Colon (tissue), 2 donors: ENCODE measurements around the gene SCARB1.

Source experiments
- FAIRE-seq: peaks from 2 replicates; lab custom pipeline; 2012; peaks lifted over from hg19 to GRCh38; lab: Jason Lieb, UNC
- donor health status: control.
- donor health status: control.

SCARB1 gene

DNA sequence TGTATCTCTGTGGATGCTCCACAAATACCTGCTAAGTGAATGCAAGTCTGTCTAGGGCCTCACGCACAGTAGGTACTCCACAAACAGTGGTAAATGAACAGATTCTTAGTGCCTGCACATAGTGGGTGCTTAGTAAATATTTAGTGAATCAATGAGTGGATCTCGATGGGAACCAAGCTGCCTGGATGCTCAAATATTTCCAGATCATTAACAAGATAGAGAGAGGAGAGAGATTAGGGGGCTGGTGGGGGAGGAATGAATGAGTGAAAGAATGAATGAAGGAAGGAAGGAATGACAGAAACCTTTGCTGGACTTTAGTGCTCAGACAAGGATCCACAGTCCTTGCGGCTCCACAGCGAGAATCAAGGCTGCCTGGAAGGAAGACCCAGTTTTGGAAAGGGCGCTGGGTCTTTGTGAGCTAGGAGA is 118.2 kb downstream of the SCARB1 start:
- FAIRE-seq: no peak

DNA sequence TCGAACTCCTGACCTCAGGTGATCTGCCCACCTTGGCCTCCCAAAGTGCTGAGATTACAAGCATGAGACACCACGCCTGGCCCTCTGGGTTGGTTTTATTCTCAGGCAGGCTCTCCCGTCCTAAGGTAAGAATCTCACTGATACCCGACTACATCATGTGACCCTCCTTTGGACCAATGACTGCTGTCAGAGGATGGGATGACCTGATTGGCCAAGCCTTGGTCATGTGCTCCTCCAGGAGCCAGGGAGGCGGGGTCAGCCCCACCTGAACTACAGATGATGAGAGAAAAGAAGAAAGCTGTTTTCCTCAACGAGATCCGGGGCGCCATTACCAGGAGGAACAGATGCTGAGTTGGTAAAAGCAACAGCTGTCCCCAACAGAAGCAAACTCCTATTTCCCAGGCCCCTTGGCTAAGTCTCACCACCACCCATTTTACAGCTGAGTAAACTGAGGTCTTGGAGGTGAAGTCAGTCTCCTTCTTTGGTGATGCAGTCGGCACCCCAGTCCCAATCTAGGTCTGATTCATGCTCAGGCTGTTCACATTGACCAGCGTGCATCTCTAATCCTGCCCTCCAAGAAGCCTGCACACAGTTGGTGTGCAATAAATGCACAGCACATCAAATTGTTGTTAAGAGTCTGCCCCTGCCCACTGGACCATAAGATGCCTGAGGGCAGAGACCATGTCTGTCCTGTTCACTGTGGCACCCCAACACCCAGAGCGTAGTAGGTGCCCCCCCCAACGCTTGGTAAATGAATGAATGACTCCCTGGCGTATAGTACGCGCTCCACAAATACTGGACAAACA is 118.8 kb downstream of the SCARB1 start:
- no peak for FAIRE-seq

- no peak for FAIRE-seq
Measured at GRCh38 chr12:124744273-124744640, 119.4 kb downstream of the SCARB1 start.

DNA sequence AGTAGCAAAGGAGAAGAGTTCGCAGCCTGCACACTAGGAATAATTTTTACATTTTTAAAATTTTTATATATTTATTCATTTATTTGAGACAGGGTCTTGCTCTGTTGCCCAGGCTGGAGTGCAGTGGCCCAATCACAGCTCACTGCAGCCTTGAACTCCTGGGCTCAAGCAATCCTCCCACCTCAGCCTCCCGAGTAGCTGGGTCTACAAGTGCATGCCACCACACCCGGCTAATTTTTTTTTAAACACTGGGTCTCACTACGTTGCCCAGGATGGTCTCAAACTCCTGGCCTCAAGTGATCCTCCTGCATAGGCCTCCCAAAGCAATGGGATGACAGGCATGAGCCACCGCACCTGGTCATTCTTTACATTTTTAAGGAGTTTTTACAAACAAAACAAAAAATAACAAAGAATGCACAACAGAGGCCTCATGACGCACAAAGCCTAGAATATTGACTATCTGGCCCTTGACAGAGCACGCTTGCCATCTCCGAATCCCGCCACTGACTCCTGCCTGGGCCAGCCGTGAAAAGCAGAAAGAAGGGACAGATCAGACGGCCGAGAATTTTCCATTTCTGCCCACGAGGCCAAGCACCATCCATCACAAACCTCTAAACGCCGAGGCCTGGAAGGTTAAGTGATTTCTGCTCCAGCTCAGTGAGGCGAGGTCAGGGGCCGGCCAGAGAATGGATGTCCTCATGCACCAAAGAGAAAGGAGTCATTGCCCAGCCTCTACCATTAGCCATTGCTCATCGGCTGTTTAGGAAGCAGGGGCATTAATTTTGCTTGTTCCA is 120.0 kb downstream of the SCARB1 start:
- no peak for FAIRE-seq

DNA sequence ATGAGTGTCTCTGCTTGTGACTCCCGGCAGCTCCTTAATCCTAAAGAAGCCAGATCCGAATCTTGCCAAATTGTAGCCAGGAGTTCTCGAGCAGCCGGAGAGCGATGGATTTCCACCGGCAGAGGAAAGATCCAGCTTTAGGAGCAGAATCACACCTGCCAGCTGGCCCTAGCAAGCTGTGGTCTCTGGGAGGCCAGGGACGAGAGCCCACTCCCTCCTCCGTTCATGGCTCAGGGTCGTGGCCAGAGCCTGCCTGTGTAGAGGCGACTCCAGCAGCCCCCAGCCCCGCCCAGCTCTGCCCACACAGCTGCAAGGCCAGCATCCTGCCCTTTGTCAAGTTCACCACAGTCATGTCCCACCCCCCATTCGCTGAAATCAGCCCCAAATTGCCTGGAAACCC is 121.0 kb downstream of the SCARB1 start:
- FAIRE-seq: no peak

DNA sequence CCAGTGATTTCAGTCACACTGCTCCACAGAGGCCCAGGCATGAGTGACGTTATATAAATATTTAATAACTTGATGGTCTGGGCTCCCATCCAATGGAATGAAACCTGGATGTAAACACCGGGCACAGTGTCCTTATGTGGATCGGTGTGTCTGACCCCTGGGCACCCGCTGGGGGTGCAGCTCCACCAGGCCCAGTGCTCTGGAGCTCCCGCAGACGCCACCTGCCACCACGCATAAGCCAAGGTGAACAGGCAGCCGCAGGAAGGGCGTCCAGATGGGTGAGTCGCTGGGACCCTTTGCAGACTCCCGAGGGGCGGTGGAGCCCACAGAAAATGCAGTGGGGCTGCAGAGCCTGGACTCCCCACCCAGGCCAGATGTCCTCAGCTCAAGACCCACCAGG is 121.6 kb downstream of the SCARB1 start:
- FAIRE-seq: no peak

DNA sequence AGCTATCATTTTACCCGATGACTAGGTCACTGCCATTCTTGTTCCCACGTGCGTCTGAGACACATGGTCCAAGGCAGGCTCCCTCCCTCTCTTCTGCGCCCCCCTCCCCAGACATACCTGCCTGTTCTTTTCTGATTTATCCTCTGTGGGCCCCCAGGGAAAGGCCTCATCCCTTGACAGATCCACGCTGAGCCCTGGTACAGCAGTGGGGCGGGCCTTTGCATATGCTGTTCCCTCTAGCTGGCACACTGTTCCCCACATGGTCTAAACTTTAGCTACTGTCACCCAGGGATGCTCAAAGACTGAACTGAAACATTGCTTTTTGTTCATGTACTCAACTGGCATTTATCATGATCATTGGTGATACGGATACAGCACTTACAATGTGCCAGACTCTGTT is 122.5 kb downstream of the SCARB1 start:
- no peak for FAIRE-seq

GRCh38 chr12:124740691-124741137 is 123.0 kb downstream of the SCARB1 start:
- no peak for FAIRE-seq

- FAIRE-seq: no peak
Measured at GRCh38 chr12:124739953-124740561, 123.6 kb downstream of the SCARB1 start.

DNA sequence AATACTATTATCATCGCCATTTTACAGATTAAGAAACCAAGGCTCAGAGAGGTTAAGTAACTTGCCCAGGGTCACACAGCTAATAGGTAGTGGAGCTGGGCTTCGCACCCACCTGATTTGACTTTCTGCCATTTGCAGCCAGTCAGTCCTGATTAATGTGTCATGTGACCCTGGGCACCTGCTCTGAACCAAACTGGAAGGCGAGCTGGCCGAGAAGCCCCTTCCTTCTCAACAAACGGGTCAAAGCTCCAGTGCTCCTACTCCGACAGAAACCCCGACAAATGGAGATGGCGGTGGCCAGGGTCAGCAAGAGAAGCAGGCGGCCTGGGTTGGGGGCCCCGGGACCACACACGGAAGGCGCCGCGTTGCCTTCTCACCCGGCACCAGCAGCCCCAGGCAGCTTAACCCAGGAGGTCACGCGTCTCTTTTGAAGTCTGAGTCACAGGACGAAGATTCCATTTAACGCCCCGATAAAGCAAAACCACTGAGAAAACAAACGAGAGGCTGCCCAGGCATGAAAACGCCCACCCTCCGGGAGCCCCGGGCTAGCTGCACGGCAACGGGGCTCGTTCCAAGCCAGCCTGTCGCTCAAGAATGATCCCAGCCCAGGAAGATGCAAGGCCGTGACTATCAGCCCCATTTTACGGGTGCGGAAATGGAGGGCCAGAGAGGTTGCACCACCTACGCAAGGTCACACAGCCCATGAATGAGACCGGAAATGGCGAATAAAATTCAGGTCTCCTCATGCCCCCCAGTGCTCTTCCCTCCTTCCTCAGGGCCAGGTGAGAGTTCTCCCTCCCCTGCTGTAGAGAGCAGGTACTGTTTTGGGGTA is 124.8 kb downstream of the SCARB1 start:
- no peak for FAIRE-seq

DNA sequence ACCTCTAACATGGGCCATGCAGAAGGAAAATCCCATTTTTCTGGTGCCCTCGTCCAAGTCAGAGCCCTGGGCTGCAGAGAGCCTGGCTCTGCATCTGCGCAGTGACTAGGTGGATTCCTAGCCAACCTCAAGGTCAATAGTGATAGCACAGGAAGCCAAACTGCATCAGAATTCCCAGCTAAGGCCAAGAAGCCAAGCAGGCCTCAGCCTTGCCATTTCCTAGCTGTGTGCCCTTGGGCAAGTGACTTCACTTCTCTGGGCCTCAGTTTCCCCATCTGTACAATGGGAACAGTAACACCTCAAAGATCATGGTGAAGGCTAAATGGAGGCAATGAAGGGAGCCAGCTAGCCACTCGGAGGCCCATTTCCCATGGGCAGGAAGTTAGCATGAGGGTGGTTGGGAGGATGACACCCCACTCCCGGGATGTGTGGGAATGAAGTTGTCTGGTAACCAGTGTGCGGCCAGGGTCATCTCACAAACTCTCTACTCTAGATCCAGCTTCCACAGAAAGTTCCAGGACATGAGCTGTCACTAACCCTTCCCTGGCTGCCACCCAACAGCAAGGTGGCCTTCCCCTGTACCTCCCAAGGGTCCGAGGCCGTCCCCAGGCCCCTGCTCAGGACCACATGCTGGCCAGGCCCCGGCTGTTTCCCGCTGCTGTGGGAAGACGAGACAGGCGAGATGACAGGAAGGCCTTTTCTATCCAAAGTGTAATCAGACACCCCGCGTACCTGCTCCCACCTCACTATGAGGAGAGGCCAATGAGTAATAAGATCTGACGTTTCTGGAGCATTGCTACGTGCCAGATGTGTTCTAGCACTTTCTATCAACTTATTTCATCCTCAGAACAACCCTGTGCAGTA is 125.7 kb downstream of the SCARB1 start:
- FAIRE-seq: no peak

DNA sequence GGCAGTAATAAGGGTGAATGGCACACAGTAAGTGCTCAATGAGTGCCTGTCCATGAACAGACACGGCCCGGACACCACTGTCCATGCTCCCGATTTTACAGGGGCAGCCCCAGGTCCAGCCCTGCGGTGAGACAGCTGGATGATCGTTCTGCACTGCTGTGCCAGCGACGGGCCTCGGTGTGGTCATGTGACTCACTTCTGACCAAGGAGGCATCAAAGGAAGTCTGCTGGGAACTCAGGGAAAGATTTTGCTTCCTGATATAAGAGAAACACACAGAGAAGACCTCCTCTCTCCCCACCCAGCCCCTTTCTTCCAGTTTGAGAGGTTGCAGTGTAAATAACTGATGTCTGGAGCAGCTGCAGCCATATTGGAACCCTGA is 126.6 kb downstream of the SCARB1 start:
- no peak for FAIRE-seq

DNA sequence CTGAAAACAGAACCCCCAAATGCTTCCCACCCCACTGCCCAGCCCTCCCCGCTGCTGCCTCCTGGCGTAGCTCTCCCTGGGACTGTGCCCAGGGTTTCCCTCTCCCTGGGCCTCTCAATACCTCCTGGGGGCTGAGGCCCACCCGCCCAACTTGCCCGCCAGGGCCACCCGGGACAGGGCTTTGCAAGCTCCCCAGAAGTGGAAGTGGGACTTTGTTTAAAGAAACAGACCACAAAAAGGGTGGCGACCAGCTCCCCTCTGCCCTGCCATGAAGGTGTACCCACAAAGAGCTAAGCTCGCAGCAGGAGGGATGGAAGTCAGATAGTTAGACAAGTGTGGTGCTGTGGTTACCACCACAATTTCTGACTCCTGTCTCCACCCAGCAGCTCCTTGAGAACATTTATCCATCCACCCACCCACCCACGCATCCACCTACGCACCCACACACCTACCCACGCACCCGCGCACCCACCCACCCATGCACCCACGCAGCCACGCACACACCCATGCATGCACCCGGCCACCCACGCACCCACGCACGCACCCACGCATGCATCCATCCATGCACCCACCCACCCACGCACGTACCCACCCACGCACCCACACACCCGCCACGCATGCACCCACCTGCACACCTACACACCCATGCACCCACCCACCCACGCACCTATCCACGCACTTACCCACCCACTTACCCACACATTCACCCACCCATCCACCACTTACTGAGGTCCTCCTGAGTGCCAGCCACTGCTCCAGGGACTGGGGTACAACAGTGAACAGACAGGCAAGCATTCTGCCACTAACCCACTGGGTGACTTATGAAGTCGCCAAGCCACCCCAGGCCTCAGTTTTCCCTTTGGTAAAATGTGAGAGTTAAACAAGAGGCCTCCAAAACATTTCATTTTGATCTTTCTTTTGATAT is 127.3 kb downstream of the SCARB1 start:
- no peak for FAIRE-seq

GRCh38 chr12:124734224-124734788 is 129.4 kb downstream of the SCARB1 start:
- FAIRE-seq: no peak

DNA sequence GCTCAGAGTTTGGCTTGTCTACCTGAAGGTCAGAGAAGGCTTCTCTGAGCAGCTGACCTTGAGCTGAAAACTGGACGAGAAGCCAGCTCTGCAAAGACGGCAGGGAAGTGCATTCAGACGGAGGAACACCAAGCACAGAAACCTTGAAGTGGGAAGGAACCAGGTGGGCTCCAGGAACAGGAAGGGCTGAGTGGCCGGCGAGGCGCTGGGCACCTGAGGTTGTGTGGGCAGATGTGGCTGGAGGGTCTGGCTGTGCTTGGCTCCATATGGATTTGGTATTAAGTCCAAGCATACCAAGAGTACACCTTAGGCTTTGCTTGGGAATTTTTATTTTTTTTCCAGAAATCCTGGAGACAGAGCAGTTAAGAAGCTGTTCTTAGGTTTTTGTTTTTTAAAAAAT is 130.6 kb downstream of the SCARB1 start:
- FAIRE-seq: no peak

- FAIRE-seq: no peak
Measured at GRCh38 chr12:124732275-124733075, 131.2 kb downstream of the SCARB1 start.

GRCh38 chr12:124731869-124732268 is 131.8 kb downstream of the SCARB1 start:
- no peak for FAIRE-seq

GRCh38 chr12:124730455-124730932 is 133.2 kb downstream of the SCARB1 start:
- no peak for FAIRE-seq

DNA sequence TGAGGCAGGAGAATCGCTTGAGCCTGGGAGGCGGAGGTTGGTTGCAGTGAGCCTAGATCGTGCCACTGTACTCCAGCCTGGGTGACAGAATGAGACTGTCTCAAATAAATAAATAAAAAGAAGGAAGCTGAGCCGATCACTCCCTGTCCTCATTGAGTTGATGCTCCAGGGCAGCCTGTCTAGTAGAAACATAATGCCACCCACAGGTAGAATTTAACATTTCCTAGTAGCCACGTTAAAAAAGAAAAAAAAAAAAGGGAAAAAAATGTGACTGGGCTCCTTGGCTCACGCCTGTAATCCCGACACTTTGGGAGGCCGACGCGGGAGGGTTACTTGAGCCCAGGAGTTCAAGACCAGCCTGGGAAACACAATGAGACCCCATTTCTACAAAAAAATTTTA is 135.7 kb downstream of the SCARB1 start:
- FAIRE-seq: no peak
